Mucosa of descending colon (tissue), 3 donors: ENCODE data around the gene TMEM42. TPM values are rescaled to one million over a fixed set of nuclear protein-coding genes. Genes with fewer than 3 reads are reported as not detected.

Experiments
- ATAC-seq: fragments of 200-7000 bp; cut with Tn5 transposase; one replicate; pipeline ENCODE4 v1.9.1; 2020; ENCODE audit warnings: mild to moderate bottlenecking, moderate library complexity
- DNase-seq, 3 donors: peaks; one replicate each; pipeline ENCODE4 v3.0.0-alpha.2; 2020
- H3K36me3 ChIP-seq: fragments of 200-600 bp; one replicate; pipeline ENCODE4 v1.8.0; 2021; ENCODE audit warnings: low read depth, mild to moderate bottlenecking
- H3K4me1 ChIP-seq: fragments of 200-600 bp; one replicate; pipeline ENCODE4 v1.8.0; 2021; ENCODE audit warnings: low read depth, mild to moderate bottlenecking
- H3K4me3 ChIP-seq: fragments of 200-600 bp; one replicate; pipeline ENCODE4 v1.8.0; 2021; ENCODE audit warnings: mild to moderate bottlenecking
- H3K9me3 ChIP-seq: fragments of 200-600 bp; one replicate; pipeline ENCODE4 v1.8.0; 2021; ENCODE audit warnings: mild to moderate bottlenecking
- intact Hi-C, 2 donors: fragments of 100-400 bp; cut with DNase I in 1 of 2; cut with micrococcal nuclease in 1 of 2; formaldehyde crosslinking; loops; one replicate each; pipeline versions ENCODE4 v1.11.0 to v1.11.1; 2022; cut with DNase I, micrococcal nuclease
- total RNA-seq, 3 donors: library from RNA; stranded (reverse); fragmentation: NEBNext Ultra II Directional in 2 of 3; extraction: Animal tissue kit (Norgen Biotek cat#: 25700) in 2 of 3; gene quantifications; one replicate each; pipeline versions ENCODE4 v1.2.1 to v1.2.4, GENCODE V29; 2021 to 2023
- TF ChIP-seq, protein P1 (sequence below): fragments of 200-600 bp; IDR thresholded peaks from one replicate; pipeline ENCODE4 v1.8.0; 2022; ENCODE audit warnings: antibody characterized with exemption, mild to moderate bottlenecking
- donor health status: DM: no; HTN: no; CAD: no; lungs with moderate emphysema.
- donor health status: DM: no; HTN: no; CAD: no.
- donor health status: DM: no; HTN: yes; CAD: no.

Gene TMEM42
- total RNA-seq, 3 donors from 2014 or later, result 7.8 to 11.2 (median 10.0) TPM

- Histone ChIP-seq H3K4me3 (no peak overlapping the region), H3K9me3 (peaks cover under 1% of the 10 kb centered on the region), H3K36me3 (no peaks in the 10 kb centered on the region), H3K4me1 (no peaks in the 10 kb centered on the region)
- intact Hi-C loops, result no loop called here
- TF ChIP-seq, protein P1, sequence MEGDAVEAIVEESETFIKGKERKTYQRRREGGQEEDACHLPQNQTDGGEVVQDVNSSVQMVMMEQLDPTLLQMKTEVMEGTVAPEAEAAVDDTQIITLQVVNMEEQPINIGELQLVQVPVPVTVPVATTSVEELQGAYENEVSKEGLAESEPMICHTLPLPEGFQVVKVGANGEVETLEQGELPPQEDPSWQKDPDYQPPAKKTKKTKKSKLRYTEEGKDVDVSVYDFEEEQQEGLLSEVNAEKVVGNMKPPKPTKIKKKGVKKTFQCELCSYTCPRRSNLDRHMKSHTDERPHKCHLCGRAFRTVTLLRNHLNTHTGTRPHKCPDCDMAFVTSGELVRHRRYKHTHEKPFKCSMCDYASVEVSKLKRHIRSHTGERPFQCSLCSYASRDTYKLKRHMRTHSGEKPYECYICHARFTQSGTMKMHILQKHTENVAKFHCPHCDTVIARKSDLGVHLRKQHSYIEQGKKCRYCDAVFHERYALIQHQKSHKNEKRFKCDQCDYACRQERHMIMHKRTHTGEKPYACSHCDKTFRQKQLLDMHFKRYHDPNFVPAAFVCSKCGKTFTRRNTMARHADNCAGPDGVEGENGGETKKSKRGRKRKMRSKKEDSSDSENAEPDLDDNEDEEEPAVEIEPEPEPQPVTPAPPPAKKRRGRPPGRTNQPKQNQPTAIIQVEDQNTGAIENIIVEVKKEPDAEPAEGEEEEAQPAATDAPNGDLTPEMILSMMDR, result no peak
- ATAC-seq (no peak), DNase-seq (no peak)
Observed at GRCh38 chr3:44831232-44831631, 30.5 kb upstream of the TMEM42 start.

DNA sequence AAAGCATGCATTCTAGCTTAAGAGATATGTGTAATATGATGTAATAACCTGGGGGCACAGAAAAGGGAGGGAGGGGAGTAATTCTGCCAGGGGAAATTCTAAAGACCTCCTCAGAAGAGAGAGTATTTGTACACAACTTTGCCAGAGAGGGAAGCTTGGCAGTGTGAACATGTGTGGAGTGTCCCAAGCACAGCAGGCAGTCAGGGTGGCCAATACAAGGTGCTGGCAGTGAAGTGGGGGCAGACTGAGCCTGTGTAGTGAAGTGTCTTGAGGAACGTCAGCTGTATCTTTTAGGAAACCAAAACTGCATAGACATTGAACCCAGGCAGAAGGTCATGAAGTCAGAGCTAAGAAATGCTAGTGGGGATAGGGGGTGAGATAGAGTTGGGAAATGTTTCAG lies 29.7 kb upstream of the TMEM42 start:
- no peaks in the 10 kb centered on the region for H3K4me1 ChIP-seq
- TF ChIP-seq, protein P1, result no peak
- H3K36me3 ChIP-seq, result no peaks in the 10 kb centered on the region
- DNase-seq (no peak), ATAC-seq (no peak)
- H3K4me3 ChIP-seq, result no peak overlapping the region
- peaks cover 9% of the 10 kb centered on the region for H3K9me3 ChIP-seq
- intact Hi-C loops, result no loop called here

GRCh38 chr3:44832965-44833364 lies 28.7 kb upstream of the TMEM42 start:
- intact Hi-C loops, result no loop called here
- H3K36me3 ChIP-seq, result no peaks in the 10 kb centered on the region
- ATAC-seq (no peak), DNase-seq (no peak)
- TF ChIP-seq, protein P1, result no peak
- no peak overlapping the region for H3K4me3 ChIP-seq
- H3K4me1 ChIP-seq, result no peaks in the 10 kb centered on the region
- H3K9me3 ChIP-seq, result peaks cover 12% of the 10 kb centered on the region

DNA sequence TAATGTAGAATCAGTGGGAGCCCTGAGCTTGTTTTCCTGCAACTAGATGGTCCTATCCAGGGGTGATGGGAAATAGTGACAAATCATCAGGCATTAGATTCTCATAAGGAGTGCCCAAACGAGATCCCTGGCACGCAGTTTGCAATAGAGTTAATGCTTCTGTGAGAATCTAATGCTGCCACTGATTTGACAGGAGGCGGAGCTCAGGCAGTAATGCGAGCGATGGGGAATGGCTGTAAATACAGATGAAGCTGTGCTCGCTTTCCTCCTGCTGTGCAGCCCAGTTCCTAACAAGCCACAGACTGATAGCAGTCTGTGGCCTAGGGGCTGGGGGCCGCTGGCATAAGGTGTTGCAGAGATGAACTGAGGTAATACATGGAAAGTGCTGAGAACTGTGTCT lies 28.3 kb upstream of the TMEM42 start:
- H3K36me3 ChIP-seq, result no peaks in the 10 kb centered on the region
- DNase-seq (no peak), ATAC-seq (no peak)
- peaks cover 12% of the 10 kb centered on the region for H3K9me3 ChIP-seq
- no peaks in the 10 kb centered on the region for H3K4me1 ChIP-seq
- intact Hi-C loops, result no loop called here
- TF ChIP-seq, protein P1, result no peak
- H3K4me3 ChIP-seq, result no peak overlapping the region

- ATAC-seq, result no peak
- Histone ChIP-seq H3K4me3 (no peak overlapping the region), H3K36me3 (no peaks in the 10 kb centered on the region), H3K9me3 (peaks cover 12% of the 10 kb centered on the region), H3K4me1 (no peaks in the 10 kb centered on the region)
- intact Hi-C loops, result no loop called here
- TF ChIP-seq, protein P1, result no peak
- DNase-seq, result no peak
Observed at GRCh38 chr3:44835684-44836083, 26.0 kb upstream of the TMEM42 start.

GRCh38 chr3:44842376-44842775 lies 19.3 kb upstream of the TMEM42 start:
- ATAC-seq, result no peak
- Histone ChIP-seq H3K4me1 (no peaks in the 10 kb centered on the region), H3K9me3 (peaks cover under 1% of the 10 kb centered on the region), H3K36me3 (no peaks in the 10 kb centered on the region), H3K4me3 (no peak overlapping the region)
- no peak for DNase-seq
- intact Hi-C loops, result no loop called here
- TF ChIP-seq, protein P1, result no peak
